ENCODE data around the gene IER2. TPM values are rescaled to one million over a fixed set of nuclear protein-coding genes. Genes with fewer than 3 reads are reported as not detected.
A peak's percentile ranks its signal among the peaks of the same experiment; 100 is the strongest.

Gene IER2
- total and polyA plus RNA-seq, 9 of the 15 experiments (the other 6 are each of a cell fraction or from before 2014, with no cell fraction given) = 4.5 to 205 (median 23.7) TPM

- TF ChIP-seq HBP1 (CRISPR knock-in tag; IDR thresholded peaks at IDR 0.05) (0 out of 2 replicates have a peak, but pooled peaks have one; percentile 41), ZSCAN32 (CRISPR knock-in tag; IDR thresholded peaks at IDR 0.05) (no peak), JUNB (CRISPR knock-in tag; conservative IDR thresholded peaks at IDR 0.05) (no peak), XRCC4 (IDR thresholded peaks at IDR 0.05; ENCODE audit: extremely low read depth, insufficient read depth, insufficient read length) (no peak), FOS (IDR thresholded peaks at IDR 0.05; ENCODE audit: extremely low read depth, insufficient read length) (peak; percentile 3), SPI1 (IDR thresholded peaks at IDR 0.05; ENCODE audit: borderline replicate concordance, low read depth, low read length) (0 out of 2 replicates have a peak, but pooled peaks have one; percentile 18), ILK (tag; IDR thresholded peaks at IDR 0.05; ENCODE audit: borderline replicate concordance, low read depth) (no peak), MCM3 (IDR thresholded peaks at IDR 0.05) (no peak), ZNF253 (CRISPR knock-in tag; conservative IDR thresholded peaks at IDR 0.05) (no peak), SLC30A9 (CRISPR knock-in tag; IDR thresholded peaks at IDR 0.05) (no peak), RBM34 (IDR thresholded peaks at IDR 0.05; ENCODE audit: borderline replicate concordance, insufficient read depth, low read length) (no peak), HMG20A (CRISPR knock-in tag; conservative IDR thresholded peaks at IDR 0.05) (no peak), SAFB2 (IDR thresholded peaks at IDR 0.05; ENCODE audit: borderline replicate concordance, low read depth, low read length, severe bottlenecking) (no peak), NRF1 (conservative IDR thresholded peaks at IDR 0.05 in 1 of 2, IDR thresholded peaks at IDR 0.05 in 1 of 2) (no peak)
- TF ChIP-seq, protein P1, sequence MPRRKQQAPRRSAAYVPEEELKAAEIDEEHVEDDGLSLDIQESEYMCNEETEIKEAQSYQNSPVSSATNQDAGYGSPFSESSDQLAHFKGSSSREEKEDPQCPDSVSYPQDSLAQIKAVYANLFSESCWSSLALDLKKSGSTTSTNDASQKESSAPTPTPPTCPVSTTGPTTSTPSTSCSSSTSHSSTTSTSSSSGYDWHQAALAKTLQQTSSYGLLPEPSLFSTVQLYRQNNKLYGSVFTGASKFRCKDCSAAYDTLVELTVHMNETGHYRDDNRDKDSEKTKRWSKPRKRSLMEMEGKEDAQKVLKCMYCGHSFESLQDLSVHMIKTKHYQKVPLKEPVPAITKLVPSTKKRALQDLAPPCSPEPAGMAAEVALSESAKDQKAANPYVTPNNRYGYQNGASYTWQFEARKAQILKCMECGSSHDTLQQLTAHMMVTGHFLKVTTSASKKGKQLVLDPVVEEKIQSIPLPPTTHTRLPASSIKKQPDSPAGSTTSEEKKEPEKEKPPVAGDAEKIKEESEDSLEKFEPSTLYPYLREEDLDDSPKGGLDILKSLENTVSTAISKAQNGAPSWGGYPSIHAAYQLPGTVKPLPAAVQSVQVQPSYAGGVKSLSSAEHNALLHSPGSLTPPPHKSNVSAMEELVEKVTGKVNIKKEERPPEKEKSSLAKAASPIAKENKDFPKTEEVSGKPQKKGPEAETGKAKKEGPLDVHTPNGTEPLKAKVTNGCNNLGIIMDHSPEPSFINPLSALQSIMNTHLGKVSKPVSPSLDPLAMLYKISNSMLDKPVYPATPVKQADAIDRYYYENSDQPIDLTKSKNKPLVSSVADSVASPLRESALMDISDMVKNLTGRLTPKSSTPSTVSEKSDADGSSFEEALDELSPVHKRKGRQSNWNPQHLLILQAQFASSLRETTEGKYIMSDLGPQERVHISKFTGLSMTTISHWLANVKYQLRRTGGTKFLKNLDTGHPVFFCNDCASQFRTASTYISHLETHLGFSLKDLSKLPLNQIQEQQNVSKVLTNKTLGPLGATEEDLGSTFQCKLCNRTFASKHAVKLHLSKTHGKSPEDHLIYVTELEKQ (CRISPR knock-in tag; IDR thresholded peaks at IDR 0.05) = no peak
- TF ChIP-seq, protein P2, sequence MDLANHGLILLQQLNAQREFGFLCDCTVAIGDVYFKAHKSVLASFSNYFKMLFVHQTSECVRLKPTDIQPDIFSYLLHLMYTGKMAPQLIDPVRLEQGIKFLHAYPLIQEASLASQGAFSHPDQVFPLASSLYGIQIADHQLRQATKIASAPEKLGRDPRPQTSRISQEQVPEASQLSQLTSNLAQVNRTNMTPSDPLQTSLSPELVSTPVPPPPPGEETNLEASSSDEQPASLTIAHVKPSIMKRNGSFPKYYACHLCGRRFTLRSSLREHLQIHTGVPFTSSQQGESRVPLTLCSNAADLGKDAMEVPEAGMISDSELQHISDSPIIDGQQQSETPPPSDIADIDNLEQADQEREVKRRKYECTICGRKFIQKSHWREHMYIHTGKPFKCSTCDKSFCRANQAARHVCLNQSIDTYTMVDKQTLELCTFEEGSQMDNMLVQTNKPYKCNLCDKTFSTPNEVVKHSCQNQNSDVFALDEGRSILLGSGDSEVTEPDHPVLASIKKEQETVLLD (IDR thresholded peaks at IDR 0.05) = no peak
- TF ChIP-seq, protein P3, sequence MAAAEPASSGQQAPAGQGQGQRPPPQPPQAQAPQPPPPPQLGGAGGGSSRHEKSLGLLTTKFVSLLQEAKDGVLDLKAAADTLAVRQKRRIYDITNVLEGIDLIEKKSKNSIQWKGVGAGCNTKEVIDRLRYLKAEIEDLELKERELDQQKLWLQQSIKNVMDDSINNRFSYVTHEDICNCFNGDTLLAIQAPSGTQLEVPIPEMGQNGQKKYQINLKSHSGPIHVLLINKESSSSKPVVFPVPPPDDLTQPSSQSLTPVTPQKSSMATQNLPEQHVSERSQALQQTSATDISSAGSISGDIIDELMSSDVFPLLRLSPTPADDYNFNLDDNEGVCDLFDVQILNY (CRISPR knock-in tag; IDR thresholded peaks at IDR 0.05) = no peak
- TF ChIP-seq, protein P4, sequence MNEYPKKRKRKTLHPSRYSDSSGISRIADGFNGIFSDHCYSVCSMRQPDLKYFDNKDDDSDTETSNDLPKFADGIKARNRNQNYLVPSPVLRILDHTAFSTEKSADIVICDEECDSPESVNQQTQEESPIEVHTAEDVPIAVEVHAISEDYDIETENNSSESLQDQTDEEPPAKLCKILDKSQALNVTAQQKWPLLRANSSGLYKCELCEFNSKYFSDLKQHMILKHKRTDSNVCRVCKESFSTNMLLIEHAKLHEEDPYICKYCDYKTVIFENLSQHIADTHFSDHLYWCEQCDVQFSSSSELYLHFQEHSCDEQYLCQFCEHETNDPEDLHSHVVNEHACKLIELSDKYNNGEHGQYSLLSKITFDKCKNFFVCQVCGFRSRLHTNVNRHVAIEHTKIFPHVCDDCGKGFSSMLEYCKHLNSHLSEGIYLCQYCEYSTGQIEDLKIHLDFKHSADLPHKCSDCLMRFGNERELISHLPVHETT (CRISPR knock-in tag; conservative IDR thresholded peaks at IDR 0.05 in 1 of 2, IDR thresholded peaks at IDR 0.05 in 1 of 2) = peak in 1 of 2 experiments; percentile 44; a peak in 1 of 4 replicates
Measured at GRCh38 chr19:13116282-13117175, 33.7 kb upstream of the IER2 start, which contains the start of gene TRMT1 (continued).
